Activated T-cell treated with anti-CD3 and anti-CD28 coated beads for 48 hours (primary cell): Measurements from ENCODE around the gene SLC37A3.
A peak's percentile ranks its signal among the peaks of the same experiment; 100 is the strongest.
"Not testable (repeated sequence)": the region's sequence is repeated elsewhere in the genome, so short reads cannot be mapped to it uniquely, and the experiment has no call there.

Experiments
- DNase-seq: peaks from one replicate; pipeline ENCODE4 v3.0.0-alpha.2; 2020; ENCODE audit warnings: low read depth

The SLC37A3 gene

DNA sequence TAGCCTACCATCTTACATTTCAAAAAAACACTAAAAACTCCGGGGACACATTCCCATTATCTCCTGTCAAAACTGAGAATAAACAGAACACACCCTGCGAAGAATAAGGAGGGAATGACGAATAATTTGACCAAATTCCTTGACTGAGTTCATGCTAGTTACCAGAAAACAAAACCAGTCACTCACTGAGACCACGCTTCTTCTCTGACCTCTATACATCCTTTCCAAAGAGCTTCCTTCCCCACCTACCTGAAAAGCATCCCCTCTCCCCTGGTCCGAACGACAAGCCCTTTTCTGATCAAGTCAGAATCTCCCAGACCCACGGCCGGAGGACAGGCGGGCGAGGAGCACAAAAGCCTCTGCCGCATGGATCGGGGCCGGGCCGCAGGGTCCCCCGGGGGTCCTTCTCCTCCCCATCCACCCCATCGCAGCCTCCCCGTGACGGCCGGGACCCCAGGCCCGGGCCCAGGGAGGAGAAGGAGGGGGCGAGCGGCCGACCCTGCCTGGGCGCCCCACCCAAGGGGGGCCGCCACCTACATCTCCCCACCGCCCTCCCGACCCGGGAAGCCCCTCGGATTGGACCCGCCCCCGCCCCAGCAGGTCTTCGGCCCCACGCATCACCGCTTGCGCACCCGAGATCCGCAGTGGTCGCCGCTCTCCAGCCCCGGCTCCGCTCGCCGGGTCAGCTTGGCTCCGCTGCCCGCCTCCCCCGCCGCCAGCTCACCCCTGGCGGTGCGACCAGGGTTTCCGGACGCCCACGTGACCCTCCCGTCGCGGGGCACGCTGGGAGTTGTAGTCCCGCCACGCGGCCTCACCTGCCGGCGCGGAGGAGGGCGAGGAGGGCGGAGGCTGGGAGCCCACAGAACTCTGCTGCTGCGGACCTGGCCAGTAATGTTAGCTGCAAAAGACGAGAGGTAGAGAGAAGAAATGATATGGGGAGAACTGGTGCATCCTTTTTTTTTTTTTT is at the start of gene SLC37A3:
Gene SLC37A3, minus strand, starts transcription at position 747 of the 967 bp plus-strand sequence. CDS start 16,004 bp downstream, outside the sequence.
- DNase-seq = peak; percentile 88

GRCh38 chr7:140447841-140448240 is 49.5 kb upstream of the SLC37A3 start:
- no peak for DNase-seq

DNA sequence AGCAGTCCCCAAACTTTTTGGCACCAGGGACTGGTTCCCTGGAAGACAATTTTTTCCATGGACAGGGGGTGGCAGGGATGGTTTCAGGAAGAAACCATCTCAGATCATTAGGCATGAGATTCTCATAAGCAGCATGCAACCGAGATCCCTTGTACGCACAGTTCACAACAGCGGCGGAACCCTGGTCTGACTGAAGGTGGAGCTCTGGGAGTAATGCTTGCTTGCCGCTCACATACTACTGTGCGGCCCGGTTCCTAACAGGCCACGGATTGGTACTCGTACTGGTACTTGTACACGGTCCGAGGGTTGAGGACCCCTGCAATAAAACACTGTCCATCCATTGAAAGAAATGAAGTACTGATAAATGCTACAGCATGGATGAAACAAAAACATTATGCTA is 48.1 kb upstream of the SLC37A3 start:
- DNase-seq = no peak

DNA sequence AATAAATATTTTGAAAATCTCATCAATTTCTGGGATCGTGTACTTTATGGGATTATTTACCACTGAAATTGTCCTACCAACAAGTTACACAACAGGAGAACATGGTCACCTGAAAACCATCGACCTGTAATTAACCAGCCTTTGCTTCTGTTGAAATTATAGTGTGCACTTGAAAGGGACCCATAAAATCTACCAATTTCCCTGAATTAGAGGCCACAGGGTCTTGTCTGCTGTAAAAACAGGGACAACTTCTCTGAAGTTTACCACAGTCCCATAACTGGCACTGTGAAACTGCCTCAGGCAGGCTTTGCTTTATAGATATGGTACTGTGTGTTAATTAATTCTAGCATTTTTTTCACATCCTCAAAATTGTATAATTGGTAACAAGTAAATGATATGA is 43.2 kb upstream of the SLC37A3 start:
- DNase-seq = no peak

GRCh38 chr7:140440593-140440992 is 42.3 kb upstream of the SLC37A3 start:
- DNase-seq = no peak

DNA sequence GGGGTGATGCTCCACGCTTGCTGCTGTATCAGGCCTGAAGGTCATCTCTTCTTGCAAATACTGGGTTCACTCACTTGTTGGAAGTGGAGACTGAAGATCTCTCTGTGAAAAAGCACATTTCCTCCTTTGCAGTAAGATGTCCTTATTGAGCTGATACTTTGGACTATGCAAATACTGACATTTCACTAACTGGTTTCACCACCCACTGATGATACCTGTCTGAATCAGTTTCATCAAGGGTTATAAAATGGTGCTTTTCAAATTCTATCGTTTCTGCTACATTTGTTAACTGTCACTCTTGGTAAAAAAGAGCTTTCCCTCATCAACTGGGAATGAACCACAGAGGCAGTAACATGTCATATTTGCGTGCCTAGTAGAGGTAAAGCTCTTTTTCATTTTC is 41.0 kb upstream of the SLC37A3 start:
- no peak for DNase-seq

GRCh38 chr7:140435252-140435895 is 37.0 kb upstream of the SLC37A3 start:
- no peak for DNase-seq

DNA sequence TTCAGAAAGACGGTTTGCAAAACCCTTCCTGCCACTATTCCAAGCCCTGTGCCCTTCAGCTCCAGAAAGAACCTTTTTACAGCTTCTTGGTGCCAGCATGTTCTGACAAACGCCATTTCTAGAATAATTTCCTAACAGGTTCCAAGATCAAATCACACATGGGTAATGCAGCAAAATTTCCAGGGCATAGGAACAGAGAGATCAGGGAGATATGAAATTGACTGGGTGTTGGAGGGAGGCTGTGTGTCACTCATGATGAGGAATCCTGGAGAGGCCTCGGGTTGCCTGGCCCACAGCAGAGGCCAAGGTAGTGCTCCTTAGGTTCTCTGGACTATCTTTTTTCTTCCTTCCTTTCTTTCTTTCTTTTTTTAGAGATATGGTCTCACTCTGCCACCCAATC is 35.1 kb upstream of the SLC37A3 start:
- DNase-seq = no peak

GRCh38 chr7:140426130-140426529 is 27.8 kb upstream of the SLC37A3 start:
- DNase-seq = no peak

DNA sequence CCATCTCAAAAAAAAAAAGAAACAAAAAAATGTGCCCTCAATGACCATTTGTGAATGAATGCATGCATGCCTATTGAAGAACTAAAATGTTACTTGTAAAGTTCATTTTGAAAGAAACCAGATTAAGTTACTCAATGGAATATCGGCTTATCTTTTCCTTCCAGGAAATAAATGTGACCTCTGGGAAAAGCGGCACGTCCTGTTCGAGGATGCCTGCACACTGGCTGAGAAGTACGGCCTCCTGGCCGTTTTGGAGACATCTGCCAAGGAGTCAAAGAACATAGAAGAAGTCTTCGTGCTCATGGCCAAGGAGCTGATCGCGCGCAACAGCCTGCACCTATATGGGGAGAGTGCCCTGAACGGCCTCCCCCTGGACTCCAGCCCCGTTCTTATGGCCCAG is 27.4 kb upstream of the SLC37A3 start:
- no peak for DNase-seq

- DNase-seq = no peak
Measured at GRCh38 chr7:140423501-140423900, 25.2 kb upstream of the SLC37A3 start.

DNA sequence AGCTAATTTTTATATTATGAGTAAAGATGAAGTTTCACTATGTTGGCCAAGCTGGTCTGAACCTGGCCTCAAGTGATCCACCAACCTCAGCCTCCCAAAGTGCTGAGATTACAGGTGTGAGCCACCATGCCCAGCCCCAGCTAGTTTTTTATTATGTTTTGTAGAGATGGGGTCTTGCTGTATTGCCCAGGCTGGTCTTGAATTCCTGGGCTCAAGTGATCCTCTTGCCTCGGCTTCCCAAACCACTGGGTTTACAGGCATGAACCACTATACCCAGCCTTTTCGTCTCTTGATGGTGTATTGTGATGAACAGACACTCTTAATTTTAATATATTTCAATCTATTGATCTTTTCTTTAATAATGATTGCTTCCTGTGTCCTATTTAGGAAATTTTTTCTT is 23.2 kb upstream of the SLC37A3 start:
- DNase-seq = no peak

DNA sequence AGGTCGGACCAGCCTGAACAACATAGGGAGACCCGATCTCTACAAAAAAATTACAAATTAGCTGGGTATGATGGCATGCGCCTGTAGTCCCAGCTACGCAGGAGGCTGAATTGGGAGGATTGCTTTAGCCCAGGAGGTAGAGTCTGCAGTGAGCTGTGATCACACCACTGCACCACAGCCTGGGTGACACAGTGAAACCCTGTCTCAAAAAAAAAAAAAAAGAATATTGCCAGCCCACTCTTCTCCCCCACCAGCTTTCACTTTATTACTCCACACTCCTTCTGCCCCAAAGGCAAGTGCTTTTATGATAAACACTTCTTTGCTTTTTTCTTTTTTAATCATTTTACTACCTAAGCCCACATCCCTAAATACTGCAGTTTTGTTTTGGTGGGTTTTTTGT is 20.3 kb upstream of the SLC37A3 start:
- DNase-seq = no peak

- not testable (repeated sequence) for DNase-seq
Measured at GRCh38 chr7:140418156-140418472, 19.8 kb upstream of the SLC37A3 start.

GRCh38 chr7:140417456-140418155 is 19.3 kb upstream of the SLC37A3 start:
- no peak for DNase-seq

DNA sequence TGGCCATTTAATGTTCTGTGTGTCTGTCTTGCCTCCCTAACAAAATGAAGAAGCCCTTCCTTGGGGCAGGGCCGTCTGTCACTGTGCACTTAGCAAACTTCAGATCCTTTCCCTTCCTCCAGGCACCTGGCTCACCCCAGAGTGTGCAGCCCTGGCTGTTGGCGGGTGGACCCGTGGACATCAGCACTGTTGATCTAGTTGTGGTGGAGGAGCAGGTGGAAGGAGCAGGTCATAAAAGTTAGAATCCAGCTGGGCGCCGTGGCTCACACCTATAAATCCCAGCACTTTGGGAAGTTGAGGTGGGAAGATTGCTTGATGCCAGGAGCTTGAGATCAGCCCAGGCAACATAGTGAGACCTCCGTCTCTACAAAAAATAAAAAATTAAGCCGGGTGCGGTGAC is 18.2 kb upstream of the SLC37A3 start:
- DNase-seq = no peak

- not testable (repeated sequence) for DNase-seq
Measured at GRCh38 chr7:140415816-140416215, 17.5 kb upstream of the SLC37A3 start.

- DNase-seq = no peak
Measured at GRCh38 chr7:140415361-140415760, 17.0 kb upstream of the SLC37A3 start.

- DNase-seq = no peak
Measured at GRCh38 chr7:140404565-140405065, 6.3 kb upstream of the SLC37A3 start.

- DNase-seq = peak; percentile 15
Measured at GRCh38 chr7:140403878-140404564, 5.7 kb upstream of the SLC37A3 start, which contains the start of gene RAB19. RAB19 (plus strand) TSS chr7:140404058; CDS start chr7:140407647, 3,589 bp downstream.

GRCh38 chr7:140402178-140402835 is 4.0 kb upstream of the SLC37A3 start:
- no peak for DNase-seq
